GM12874 (cell line): Measurements from ENCODE around the gene CNTN1.

ENCODE experiments used
- CTCF ChIP-seq: IDR thresholded peaks from 2 replicates; pipeline ENCODE4 v1.5.1; 2011; ENCODE audit warnings: low read depth, mild to moderate bottlenecking, control low read depth, low read length, moderate library complexity; ENCODE audit not compliant: insufficient read depth

The CNTN1 gene

GRCh38 chr12:41064411-41064810 lies 372.2 kb downstream of the CNTN1 start:
- TF ChIP-seq CTCF, result no peak

GRCh38 chr12:41067941-41068645 lies 375.9 kb downstream of the CNTN1 start:
- TF ChIP-seq CTCF, result no peak

GRCh38 chr12:41073633-41074472 lies 381.6 kb downstream of the CNTN1 start:
- TF ChIP-seq CTCF, result no peak

- no peak for TF ChIP-seq CTCF
Measured at GRCh38 chr12:41074473-41074769, 382.2 kb downstream of the CNTN1 start.

GRCh38 chr12:41076114-41076513 lies 383.9 kb downstream of the CNTN1 start:
- TF ChIP-seq CTCF, result no peak

GRCh38 chr12:41089438-41089837 lies 397.2 kb downstream of the CNTN1 start:
- TF ChIP-seq CTCF, result no peak

GRCh38 chr12:41092115-41092514 lies 399.9 kb downstream of the CNTN1 start:
- TF ChIP-seq CTCF, result no peak
